Measurements from ENCODE around the gene LNPEP.

DNA sequence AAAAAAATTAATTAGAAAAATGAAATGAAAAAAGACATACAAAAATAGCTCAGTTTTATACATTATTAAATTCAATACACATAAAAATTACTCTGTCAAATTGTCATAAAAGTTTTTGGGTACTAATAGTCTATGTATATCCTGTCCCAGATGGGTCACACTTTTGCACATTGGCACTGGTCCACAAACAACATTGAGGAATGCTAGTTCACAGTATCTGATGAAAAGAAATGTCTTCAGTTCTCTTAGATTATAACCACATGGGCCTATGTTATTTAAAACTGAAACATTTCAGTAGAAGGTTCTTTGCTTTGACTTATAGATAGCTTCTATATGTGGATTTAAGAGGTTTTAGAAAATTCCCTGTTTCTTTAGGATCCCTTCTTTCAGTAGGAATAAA is 39.8 kb downstream of the LNPEP start:
- TF ChIP-seq POLR2AphosphoS5 (IDR thresholded peaks at IDR 0.05; ENCODE audit: low read depth, low read length), result no peak
- TF ChIP-seq, protein P1, sequence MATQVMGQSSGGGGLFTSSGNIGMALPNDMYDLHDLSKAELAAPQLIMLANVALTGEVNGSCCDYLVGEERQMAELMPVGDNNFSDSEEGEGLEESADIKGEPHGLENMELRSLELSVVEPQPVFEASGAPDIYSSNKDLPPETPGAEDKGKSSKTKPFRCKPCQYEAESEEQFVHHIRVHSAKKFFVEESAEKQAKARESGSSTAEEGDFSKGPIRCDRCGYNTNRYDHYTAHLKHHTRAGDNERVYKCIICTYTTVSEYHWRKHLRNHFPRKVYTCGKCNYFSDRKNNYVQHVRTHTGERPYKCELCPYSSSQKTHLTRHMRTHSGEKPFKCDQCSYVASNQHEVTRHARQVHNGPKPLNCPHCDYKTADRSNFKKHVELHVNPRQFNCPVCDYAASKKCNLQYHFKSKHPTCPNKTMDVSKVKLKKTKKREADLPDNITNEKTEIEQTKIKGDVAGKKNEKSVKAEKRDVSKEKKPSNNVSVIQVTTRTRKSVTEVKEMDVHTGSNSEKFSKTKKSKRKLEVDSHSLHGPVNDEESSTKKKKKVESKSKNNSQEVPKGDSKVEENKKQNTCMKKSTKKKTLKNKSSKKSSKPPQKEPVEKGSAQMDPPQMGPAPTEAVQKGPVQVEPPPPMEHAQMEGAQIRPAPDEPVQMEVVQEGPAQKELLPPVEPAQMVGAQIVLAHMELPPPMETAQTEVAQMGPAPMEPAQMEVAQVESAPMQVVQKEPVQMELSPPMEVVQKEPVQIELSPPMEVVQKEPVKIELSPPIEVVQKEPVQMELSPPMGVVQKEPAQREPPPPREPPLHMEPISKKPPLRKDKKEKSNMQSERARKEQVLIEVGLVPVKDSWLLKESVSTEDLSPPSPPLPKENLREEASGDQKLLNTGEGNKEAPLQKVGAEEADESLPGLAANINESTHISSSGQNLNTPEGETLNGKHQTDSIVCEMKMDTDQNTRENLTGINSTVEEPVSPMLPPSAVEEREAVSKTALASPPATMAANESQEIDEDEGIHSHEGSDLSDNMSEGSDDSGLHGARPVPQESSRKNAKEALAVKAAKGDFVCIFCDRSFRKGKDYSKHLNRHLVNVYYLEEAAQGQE (IDR thresholded peaks at IDR 0.05; ENCODE audit: insufficient read depth in 1 of 2, low read depth in 2 of 2, low read length in 2 of 2), result no peak

All from PFSK-1 (cell line).